OCI-LY7 (cell line): Measurements from ENCODE around the gene HIVEP3.

Experiments
- EZH2phosphoT487 ChIP-seq: fragments of 200-600 bp; sonication (generic); IDR thresholded peaks from 2 replicates; pipeline ENCODE4 v1.6.1; 2018; ENCODE audit warnings: low read depth, borderline replicate concordance, mild to moderate bottlenecking, mixed run types, antibody characterized with exemption, low read length, moderate library complexity, mixed read lengths
- TF ChIP-seq, protein P1 (sequence below): fragments of 200-600 bp; sonication (generic); conservative IDR thresholded peaks from 2 replicates; pipeline ENCODE4 v1.5.1; 2014; ENCODE audit warnings: mild to moderate bottlenecking, antibody characterized with exemption, low read length, moderate library complexity, mixed read lengths

DNA sequence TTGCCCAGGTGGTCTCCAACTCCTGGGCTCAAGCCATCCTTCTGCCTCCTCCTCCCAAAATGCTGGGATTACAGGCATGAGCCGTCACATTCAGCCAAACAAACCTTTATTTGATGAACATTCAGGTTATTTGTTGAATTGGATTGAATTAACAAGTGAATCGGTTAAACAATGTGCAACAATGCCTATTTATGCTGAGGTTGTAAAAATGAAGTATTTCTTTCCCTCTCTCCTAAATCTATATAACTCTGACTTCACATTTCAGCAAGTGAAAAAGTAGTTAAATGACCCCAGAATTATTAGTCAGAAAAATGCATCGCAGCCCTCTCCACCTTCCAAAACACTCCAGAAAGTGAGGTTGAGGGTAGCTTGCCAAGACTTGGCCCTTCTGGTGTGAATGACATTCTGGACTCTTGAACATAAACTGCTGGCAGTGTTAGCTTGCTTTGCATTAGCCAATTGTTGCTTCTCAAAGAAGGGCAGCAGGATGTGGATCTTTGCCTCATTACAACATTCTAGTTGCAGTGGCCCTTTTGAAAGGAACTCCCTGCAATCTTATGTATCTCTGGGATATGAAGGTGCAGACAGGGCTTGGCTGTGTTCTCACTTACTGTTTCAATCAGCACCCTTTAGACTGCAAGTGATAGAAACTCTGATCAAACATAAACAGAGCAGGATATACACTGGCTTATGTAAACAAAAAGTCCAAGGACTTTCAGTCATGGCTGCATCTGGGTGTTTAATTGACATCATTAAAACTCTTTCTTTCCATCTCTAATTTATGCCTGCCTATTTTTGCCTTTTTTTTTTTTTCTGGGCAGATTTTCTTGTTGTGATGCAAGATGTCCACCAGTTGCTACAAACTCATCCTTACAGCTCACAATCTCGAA is 456.7 kb downstream of the HIVEP3 start:
- TF ChIP-seq, protein P1, sequence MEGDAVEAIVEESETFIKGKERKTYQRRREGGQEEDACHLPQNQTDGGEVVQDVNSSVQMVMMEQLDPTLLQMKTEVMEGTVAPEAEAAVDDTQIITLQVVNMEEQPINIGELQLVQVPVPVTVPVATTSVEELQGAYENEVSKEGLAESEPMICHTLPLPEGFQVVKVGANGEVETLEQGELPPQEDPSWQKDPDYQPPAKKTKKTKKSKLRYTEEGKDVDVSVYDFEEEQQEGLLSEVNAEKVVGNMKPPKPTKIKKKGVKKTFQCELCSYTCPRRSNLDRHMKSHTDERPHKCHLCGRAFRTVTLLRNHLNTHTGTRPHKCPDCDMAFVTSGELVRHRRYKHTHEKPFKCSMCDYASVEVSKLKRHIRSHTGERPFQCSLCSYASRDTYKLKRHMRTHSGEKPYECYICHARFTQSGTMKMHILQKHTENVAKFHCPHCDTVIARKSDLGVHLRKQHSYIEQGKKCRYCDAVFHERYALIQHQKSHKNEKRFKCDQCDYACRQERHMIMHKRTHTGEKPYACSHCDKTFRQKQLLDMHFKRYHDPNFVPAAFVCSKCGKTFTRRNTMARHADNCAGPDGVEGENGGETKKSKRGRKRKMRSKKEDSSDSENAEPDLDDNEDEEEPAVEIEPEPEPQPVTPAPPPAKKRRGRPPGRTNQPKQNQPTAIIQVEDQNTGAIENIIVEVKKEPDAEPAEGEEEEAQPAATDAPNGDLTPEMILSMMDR: no peak
- no peak for TF ChIP-seq EZH2phosphoT487
